ENCODE data around the gene BTN3A1. TPM values are rescaled to one million over a fixed set of nuclear protein-coding genes. Genes with fewer than 3 reads are reported as not detected.

BTN3A1 gene
- total RNA-seq (2022; extraction: Qiagen RNA extraction; ENCODE audit: low read depth): 2.0 to 3.0 TPM (median 2.7 TPM) in 5 replicates

GRCh38 chr6:26401987-26402658, at the start of gene BTN3A1:
Gene BTN3A1 (plus strand): TSS chr6:26402275. CDS start chr6:26405564, 3,289 bp downstream.

GRCh38 chr6:26457806-26458688, 56.0 kb downstream of the BTN3A1 start, which contains the start of gene BTN2A1:
Gene BTN2A1 (plus strand): TSS chr6:26457955. CDS start chr6:26458637, 682 bp downstream.

Other genes starting within 250 kb of the BTN3A1 start
- gene BTN3A2, start 37.1 kb upstream of the BTN3A1 start, total RNA-seq (2022; extraction: Qiagen RNA extraction; ENCODE audit: low read depth): 3.4 to 4.9 TPM (median 4.1 TPM) in 5 replicates
- 6.3 to 7.6 TPM (median 7.0 TPM) in 5 replicates for gene BTN2A2, start 19.2 kb upstream of the BTN3A1 start, total RNA-seq (2022; extraction: Qiagen RNA extraction; ENCODE audit: low read depth)
- 0.57 to 1.0 TPM (median 0.86 TPM) in 5 replicates for gene BTN3A3, start 38.2 kb downstream of the BTN3A1 start, total RNA-seq (2022; extraction: Qiagen RNA extraction; ENCODE audit: low read depth)
- 16.9 to 22.0 TPM (median 20.3 TPM) in 5 replicates for gene BTN2A1, start 55.7 kb downstream of the BTN3A1 start, total RNA-seq (2022; extraction: Qiagen RNA extraction; ENCODE audit: low read depth)
- gene BTN1A1, start 98.0 kb downstream of the BTN3A1 start, total RNA-seq (2022; extraction: Qiagen RNA extraction; ENCODE audit: low read depth): not detected in 5 replicates
- gene HMGN4, start 136.1 kb downstream of the BTN3A1 start, total RNA-seq (2022; extraction: Qiagen RNA extraction; ENCODE audit: low read depth): 55.9 to 81.2 TPM (median 80.0 TPM) in 5 replicates
- gene ABT1, start 194.7 kb downstream of the BTN3A1 start, total RNA-seq (2022; extraction: Qiagen RNA extraction; ENCODE audit: low read depth): 12.8 to 14.9 TPM (median 14.0 TPM) in 5 replicates

All from A549 treated with GW870086 at 1 μM for 4 hours (cell line).